GM19467 (cell line): Measurements from ENCODE around the gene GRK1.
A peak's percentile ranks its signal among the peaks of the same experiment; 100 is the strongest.
"Not testable (repeated sequence)": the region's sequence is repeated elsewhere in the genome, so short reads cannot be mapped to it uniquely, and the experiment has no call there.

Experiments used
- ATAC-seq: cut with Tn5 transposase; IDR thresholded peaks from one replicate; pipeline ENCODE4 v1.9.1; 2021; ENCODE audit warnings: mild to moderate bottlenecking, moderate library complexity; ENCODE audit not compliant: unreplicated experiment

The GRK1 gene

GRCh38 chr13:113664751-113665596 lies 2.0 kb upstream of the GRK1 start:
- no peak for ATAC-seq

GRCh38 chr13:113665597-113666328 lies 1.3 kb upstream of the GRK1 start:
- no peak for ATAC-seq

DNA sequence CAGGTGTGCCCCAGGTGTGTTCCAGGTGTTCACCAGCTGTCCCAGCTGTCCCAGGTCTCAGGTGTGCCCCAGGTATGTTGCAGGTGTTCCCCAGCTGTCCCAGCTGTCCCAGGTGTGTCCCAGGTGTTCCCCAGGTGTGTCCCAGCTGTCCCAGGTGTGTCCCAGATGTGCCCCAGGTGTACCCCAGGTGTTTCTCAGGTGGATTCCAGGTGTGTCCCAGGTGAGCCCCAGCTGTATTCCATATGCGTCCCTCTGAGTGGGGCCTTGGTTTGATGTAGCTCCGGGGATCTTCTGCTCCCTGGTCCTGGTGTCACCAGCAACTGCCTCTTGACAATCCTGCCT lies 719 bp upstream of the GRK1 start:
- no peak for ATAC-seq

- no peak for ATAC-seq
These were observed 912 bp downstream of the GRK1 start for GRCh38 chr13:113667771-113668490.

- no peak for ATAC-seq
These were observed 1.5 kb downstream of the GRK1 start for GRCh38 chr13:113668491-113668971.

- no peak for ATAC-seq
These were observed 2.3 kb downstream of the GRK1 start for GRCh38 chr13:113669231-113669754.

GRCh38 chr13:113669755-113670341 lies 2.8 kb downstream of the GRK1 start:
- no peak for ATAC-seq

GRCh38 chr13:113670541-113670940 lies 3.5 kb downstream of the GRK1 start:
- no peak for ATAC-seq

GRCh38 chr13:113671066-113672001 lies 4.3 kb downstream of the GRK1 start:
- no peak for ATAC-seq

- no peak for ATAC-seq
These were observed 5.1 kb downstream of the GRK1 start for GRCh38 chr13:113672002-113672651.

DNA sequence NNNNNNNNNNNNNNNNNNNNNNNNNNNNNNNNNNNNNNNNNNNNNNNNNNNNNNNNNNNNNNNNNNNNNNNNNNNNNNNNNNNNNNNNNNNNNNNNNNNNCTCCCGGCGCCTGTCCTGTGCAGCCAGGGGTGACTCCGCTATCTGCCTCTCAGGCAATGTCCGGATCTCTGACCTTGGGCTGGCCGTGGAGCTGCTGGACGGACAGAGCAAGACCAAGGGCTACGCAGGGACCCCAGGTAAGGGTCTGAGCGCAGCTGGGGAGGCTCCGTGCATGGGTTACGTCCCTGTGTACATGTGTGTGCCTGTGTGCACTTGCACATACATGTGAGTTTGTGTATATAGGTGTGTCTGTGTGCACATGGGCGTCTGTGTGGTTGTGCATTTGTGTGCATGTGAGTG lies 55.9 kb downstream of the GRK1 start:
- no peak for ATAC-seq

- no peak for ATAC-seq
These were observed 56.5 kb downstream of the GRK1 start for GRCh38 chr13:113723410-113724015.

GRCh38 chr13:113724016-113724758 lies 57.2 kb downstream of the GRK1 start:
- ATAC-seq: no peak

DNA sequence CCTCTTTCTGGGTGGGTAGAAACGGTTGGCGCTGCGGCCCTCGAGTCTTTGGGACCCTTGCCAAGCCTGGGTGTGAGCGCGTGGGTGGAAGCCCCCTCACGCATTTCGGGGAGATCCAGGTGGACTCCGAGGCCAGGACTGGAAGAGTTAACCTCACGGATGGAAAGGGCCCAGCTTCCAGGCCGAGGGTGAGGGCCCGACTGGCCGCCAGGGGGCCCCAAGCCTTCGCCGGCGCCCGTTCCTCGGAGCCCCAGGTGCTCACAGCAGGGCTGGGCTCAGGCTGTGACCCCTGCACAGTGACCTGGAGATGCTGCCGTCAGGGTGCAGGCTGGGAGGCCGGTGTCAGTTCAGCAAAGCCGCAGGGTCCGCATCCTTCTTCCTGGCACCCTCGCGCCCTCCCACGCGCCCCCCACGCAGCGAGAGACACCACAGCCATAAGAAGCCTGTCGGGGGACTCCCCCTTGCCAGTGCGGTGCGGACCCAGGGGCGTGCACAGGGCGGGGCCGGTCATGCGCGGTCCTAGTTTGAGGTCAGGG lies 57.8 kb downstream of the GRK1 start:
- peak; percentile 88 for ATAC-seq

DNA sequence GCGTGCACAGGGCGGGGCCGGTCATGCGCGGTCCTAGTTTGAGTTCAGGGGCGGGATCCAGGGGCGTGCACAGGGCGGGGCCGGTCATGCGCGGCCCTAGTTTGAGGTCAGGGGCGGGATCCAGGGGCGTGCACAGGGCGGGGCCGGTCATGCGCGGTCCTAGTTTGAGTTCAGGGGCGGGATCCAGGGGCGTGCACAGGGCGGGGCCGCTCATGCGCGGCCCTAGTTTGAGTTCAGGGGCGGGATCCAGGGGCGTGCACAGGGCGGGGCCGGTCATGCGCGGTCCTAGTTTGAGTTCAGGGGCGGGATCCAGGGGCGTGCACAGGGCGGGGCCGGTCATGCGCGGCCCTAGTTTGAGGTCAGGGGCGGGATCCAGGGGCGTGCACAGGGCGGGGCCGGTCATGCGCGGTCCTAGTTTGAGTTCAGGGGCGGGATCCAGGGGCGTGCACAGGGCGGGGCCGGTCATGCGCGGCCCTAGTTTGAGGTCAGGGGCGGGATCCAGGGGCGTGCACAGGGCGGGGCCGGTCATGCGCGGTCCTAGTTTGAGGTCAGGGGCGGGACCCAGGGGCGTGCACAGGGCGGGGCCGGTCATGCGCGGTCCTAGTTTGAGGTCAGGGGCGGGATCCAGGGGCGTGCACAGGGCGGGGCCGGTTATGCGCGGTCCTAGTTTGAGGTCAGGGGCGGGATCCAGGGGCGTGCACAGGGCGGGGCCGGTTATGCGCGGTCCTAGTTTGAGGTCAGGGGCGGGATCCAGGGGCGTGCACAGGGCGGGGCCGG lies 58.5 kb downstream of the GRK1 start:
- ATAC-seq: not testable (repeated sequence)

DNA sequence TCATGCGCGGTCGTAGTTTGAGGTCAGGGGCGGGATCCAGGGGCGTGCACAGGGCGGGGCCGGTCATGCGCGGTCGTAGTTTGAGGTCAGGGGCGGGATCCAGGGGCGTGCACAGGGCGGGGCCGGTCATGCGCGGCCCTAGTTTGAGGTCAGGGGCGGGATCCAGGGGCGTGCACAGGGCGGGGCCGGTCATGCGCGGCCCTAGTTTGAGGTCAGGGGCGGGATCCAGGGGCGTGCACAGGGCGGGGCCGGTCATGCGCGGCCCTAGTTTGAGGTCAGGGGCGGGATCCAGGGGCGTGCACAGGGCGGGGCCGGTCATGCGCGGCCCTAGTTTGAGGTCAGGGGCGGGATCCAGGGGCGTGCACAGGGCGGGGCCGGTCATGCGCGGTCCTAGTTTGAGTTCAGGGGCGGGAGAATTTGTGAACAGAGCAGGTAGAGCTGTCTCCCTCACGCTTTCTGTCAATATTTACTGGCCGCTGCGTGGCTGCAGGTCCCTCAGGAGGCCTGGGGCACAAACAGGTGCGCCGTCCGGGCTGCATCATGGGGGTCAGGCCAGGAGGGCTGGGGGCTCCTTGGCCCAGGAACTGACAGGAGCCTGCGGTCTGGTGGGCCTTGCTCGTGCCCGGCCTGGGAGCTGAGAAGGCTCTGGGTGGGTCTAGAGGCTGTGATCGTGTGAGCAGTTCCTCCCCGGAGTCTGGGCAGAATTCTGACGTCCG lies 59.2 kb downstream of the GRK1 start:
- ATAC-seq: not testable (repeated sequence)
